Psoas muscle (tissue), 8 donors: ENCODE measurements around the gene FBN3. TPM values are rescaled to one million over a fixed set of nuclear protein-coding genes. Genes with fewer than 3 reads are reported as not detected.
"Not testable (repeated sequence)": the region's sequence is repeated elsewhere in the genome, so short reads cannot be mapped to it uniquely, and the experiment has no call there.

Experiments
- ATAC-seq, 4 donors: fragments of 200-7000 bp; cut with Tn5 transposase; one replicate each; pipeline ENCODE4 v1.9.1; 2020; ENCODE audit warnings: moderate library complexity in 3 of 4, mild to moderate bottlenecking in 2 of 4
- DNase-seq, 2 donors: peaks; one replicate each; pipeline ENCODE4 v3.0.0-alpha.2; 2020
- H3K27ac ChIP-seq: fragments of 200-600 bp; one replicate; pipeline ENCODE4 v1.8.0; 2022
- H3K27me3 ChIP-seq, 3 donors: fragments of 200-600 bp in 1 of 3; one replicate each; pipeline versions ENCODE4 v1.6.1 to v1.8.0; 2013 to 2022; ENCODE audit warnings: low read length in 2 of 3, mild to moderate bottlenecking in 2 of 3, moderate library complexity in 1 of 3; ENCODE audit not compliant: insufficient read depth in 3 of 3
- H3K36me3 ChIP-seq, 2 donors: fragments of 200-600 bp in 1 of 2; one replicate each; pipeline versions ENCODE4 v1.6.1 to v1.8.0; 2013 to 2022; ENCODE audit warnings: low read depth in 1 of 2, mild to moderate bottlenecking in 1 of 2, moderate library complexity in 1 of 2; ENCODE audit not compliant: insufficient read depth in 1 of 2
- H3K4me1 ChIP-seq: fragments of 200-600 bp; one replicate; pipeline ENCODE4 v1.8.0; 2022
- H3K4me3 ChIP-seq: fragments of 200-600 bp; one replicate; pipeline ENCODE4 v1.8.0; 2022; ENCODE audit warnings: mild to moderate bottlenecking
- H3K9me3 ChIP-seq: fragments of 200-600 bp; one replicate; pipeline ENCODE4 v1.8.0; 2022
- CTCF ChIP-seq: fragments of 200-600 bp; IDR thresholded peaks from one replicate; pipeline ENCODE4 v1.8.0; 2022; ENCODE audit warnings: antibody characterized with exemption
- WGBS, 3 donors: extraction: QIAGEN DNeasy Blood & Tissue Kit; methylation state at CpG; one replicate each; pipeline versions ENCODE4 v1.1.6 to v1.1.7; 2013; 5-methylcytosine and 5-hydroxymethylcytosine counted together
- intact Hi-C, 2 donors: fragments of 100-400 bp; cut with DNase I; formaldehyde crosslinking; loops; one replicate each; pipeline versions ENCODE4 v1.11.0 to v1.14.2; 2022
- polyA plus RNA-seq, 3 donors: library from polyadenylated mRNA; stranded (reverse); fragments of 200-250 nt; gene quantifications; one replicate each; pipeline ENCODE4 v1.2.3, GENCODE V29; 2013
- total RNA-seq, 4 donors: library from RNA; stranded (reverse); fragmentation: NEBNext Ultra II Directional in 2 of 4; extraction: Animal tissue kit (Norgen Biotek cat#: 25700) in 2 of 4; gene quantifications; one replicate each; pipeline versions ENCODE4 v1.2.1 to v1.2.4, GENCODE V29; 2021 to 2023
- donor health status: healthy with polysubstance abuse.
- donor health status: DM: no; HTN: no; CAD: no; lungs with moderate emphysema.
- donor health status: Bipolar disorder and iron deficiency.
- donor health status: healthy.
- donor health status: DM: yes; HTN: yes; CAD: no.
- donor health status: DM: no; HTN: no; CAD: no.
- donor health status: DM: no; HTN: no; CAD: no.
- donor health status: DM: yes; HTN: yes; CAD: no.

FBN3 gene
- total and polyA plus RNA-seq, 7 donors = 0.01 to 0.51 (median 0.02) TPM; not detected in 2

- H3K27me3 ChIP-seq = no peaks in the 10 kb centered on the region
- intact Hi-C loops = no loop called here
- 34 to 52% (median 47%) methylated on average over 6 of the region's 6 CpGs for WGBS, 3 donors
- H3K4me3 ChIP-seq = no peak overlapping the region
- ATAC-seq = no peak
- TF ChIP-seq CTCF = no peak
- H3K4me1 ChIP-seq = no peaks in the 10 kb centered on the region
- no peaks in the 10 kb centered on the region for H3K36me3 ChIP-seq
- no peaks in the 10 kb centered on the region for H3K9me3 ChIP-seq
- H3K27ac ChIP-seq = no peak overlapping the region
- no peak for DNase-seq
Observed at GRCh38 chr19:8167985-8168384, 18.6 kb upstream of the FBN3 start.

DNA sequence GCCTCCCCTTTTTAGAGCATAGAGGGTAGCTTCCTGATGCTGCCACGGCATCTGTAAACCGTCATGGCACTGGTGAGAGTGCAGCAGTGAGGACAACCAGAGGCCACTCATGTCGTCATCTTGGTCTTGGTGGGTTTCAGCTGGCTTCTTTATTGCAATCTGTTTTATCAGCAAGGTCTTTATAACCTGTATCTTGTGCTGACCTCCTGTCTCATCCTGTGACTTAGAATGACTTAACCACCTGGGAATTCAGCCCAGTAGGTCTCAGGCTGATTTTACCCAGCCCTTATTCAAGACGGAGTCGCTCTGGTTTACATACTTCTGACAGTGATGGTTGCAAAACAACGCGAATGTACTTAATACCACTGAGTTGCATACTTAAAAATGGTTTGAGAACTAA lies 14.4 kb upstream of the FBN3 start:
- no peak overlapping the region for H3K4me3 ChIP-seq
- no peaks in the 10 kb centered on the region for H3K36me3 ChIP-seq
- ATAC-seq (no peak), DNase-seq (no peak)
- H3K4me1 ChIP-seq = no peaks in the 10 kb centered on the region
- no peak for TF ChIP-seq CTCF
- intact Hi-C loops = no loop called here
- H3K9me3 ChIP-seq = no peaks in the 10 kb centered on the region
- H3K27ac ChIP-seq = no peak overlapping the region
- no peaks in the 10 kb centered on the region for H3K27me3 ChIP-seq
- WGBS, 3 donors = 52 to 66% (median 57%) methylated on average over 7 of the region's 7 CpGs

DNA sequence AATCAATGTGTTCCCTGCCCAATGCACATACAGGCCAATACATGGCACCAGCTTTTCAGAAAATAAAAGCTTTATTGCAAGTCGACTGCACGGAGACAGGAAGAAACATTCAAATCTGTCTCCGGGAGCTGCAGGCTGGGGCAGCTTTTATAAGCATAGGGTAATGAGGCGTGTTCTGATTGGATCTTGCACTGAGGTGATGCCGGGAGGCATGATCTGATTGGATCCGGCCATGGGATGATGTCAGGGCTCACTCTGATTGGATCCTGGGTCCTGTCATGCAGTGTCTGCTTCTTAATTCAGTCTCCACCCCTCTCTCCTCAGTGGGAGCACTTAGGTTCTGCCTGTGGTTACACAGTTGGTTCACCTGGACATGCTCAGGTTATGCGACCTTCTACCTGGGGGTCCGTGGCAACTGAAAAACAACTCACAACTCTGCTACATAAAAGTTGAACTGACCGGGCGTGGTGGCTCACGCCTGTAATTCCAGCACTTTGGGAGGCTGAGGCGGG lies 11.8 kb upstream of the FBN3 start:
- DNase-seq (no peak), ATAC-seq (no peak)
- Histone ChIP-seq H3K9me3 (no peaks in the 10 kb centered on the region), H3K27ac (no peak overlapping the region), H3K4me1 (no peaks in the 10 kb centered on the region), H3K36me3 (no peaks in the 10 kb centered on the region), H3K4me3 (no peak overlapping the region), H3K27me3 (no peaks in the 10 kb centered on the region)
- WGBS, 3 donors = 60 to 73% (median 66%) methylated on average over 12 of the region's 12 CpGs
- intact Hi-C loops = no loop called here
- TF ChIP-seq CTCF = no peak

DNA sequence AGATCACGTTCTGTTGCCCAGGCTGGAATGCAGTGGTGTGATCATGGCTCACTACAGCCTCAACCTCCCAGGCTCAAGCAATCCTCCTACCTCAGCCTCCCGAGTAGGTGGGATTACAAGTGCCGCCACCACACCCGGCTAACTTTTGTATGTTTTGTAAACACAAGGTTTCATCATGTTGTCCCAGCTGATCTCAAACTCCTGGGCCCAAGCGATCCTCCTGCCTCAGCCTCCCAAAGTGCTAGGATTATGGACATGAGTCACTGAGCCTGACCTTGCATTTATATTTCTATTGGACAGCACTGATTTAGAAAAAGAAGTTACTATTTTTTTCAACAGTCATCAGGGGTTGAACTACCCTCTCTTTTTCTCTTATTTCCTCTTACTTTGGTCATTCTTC lies 9.9 kb upstream of the FBN3 start:
- not testable (repeated sequence) for H3K4me3 ChIP-seq, DNase-seq, H3K4me1 ChIP-seq, H3K27me3 ChIP-seq, ATAC-seq, H3K36me3 ChIP-seq, H3K9me3 ChIP-seq, H3K27ac ChIP-seq
- WGBS, 3 donors = 83 to 94% (median 87%) methylated on average over 5 of the region's 5 CpGs
- intact Hi-C loops = loop anchor here in 1 of 2 donors (5.0 kb wide), 1 partner anchor 93 kb away; no protein-coding TSS in a partner anchor

GRCh38 chr19:8158411-8159074 lies 9.2 kb upstream of the FBN3 start:
- Histone ChIP-seq H3K4me1 (no peaks in the 10 kb centered on the region), H3K27me3 (peaks cover 0 to under 1% (median 0%) of the 10 kb centered on the region in 3 donors), H3K4me3 (no peak overlapping the region), H3K9me3 (no peaks in the 10 kb centered on the region), H3K36me3 (no peaks in the 10 kb centered on the region), H3K27ac (no peak overlapping the region)
- peak; percentile 60 for TF ChIP-seq CTCF
- intact Hi-C loops = loop anchor here in 1 of 2 donors (5.0 kb wide), 1 partner anchor 94 kb away; no protein-coding TSS in a partner anchor
- DNase-seq (no peak), ATAC-seq (peak in 3 of 4 donors; percentile 53 to 66 (median 55))
- WGBS, 3 donors = 46 to 47% (median 47%) methylated on average over 14 of the region's 14 CpGs
